Fibroblast of lung (primary cell): ENCODE measurements around the gene ACTL10.

Experiments used
- EZH2 ChIP-seq: IDR thresholded peaks from 2 replicates; pipeline ENCODE4 v1.5.1; 2012; ENCODE audit warnings: low read length, control low read depth, mild to moderate bottlenecking; ENCODE audit errors: missing control alignments
- TF ChIP-seq, protein P1 (sequence below), 2 donors: IDR thresholded peaks in 1 of 2; conservative IDR thresholded peaks in 1 of 2; 1 replicate in 1 of 2; 2 replicates in 1 of 2; pipeline ENCODE4 v1.5.1; 2011 to 2012; ENCODE audit warnings: low read length in 2 of 2, control low read depth in 1 of 2, inconsistent platforms in 1 of 2, low read depth in 1 of 2, mild to moderate bottlenecking in 1 of 2

DNA sequence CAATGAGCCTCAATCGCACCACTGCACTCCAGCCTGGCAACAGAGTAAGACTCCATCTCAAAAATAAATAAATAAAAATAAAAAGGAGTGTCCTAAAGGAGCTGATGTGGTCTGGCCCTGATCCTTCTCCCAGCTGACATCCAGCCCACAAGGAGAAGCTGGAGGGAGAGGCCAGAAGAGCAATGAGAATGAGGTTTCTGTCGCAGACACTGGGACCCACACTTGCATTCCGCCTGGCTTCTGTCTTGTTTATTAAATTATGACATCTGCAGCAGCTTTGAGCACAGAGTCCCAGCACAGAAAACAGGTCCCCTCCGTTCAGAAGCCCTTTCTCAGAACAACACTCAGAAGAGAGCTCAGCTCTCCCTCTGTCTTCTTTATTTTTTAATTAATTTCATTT, 29.7 kb downstream of the ACTL10 start:
- TF ChIP-seq, protein P1, sequence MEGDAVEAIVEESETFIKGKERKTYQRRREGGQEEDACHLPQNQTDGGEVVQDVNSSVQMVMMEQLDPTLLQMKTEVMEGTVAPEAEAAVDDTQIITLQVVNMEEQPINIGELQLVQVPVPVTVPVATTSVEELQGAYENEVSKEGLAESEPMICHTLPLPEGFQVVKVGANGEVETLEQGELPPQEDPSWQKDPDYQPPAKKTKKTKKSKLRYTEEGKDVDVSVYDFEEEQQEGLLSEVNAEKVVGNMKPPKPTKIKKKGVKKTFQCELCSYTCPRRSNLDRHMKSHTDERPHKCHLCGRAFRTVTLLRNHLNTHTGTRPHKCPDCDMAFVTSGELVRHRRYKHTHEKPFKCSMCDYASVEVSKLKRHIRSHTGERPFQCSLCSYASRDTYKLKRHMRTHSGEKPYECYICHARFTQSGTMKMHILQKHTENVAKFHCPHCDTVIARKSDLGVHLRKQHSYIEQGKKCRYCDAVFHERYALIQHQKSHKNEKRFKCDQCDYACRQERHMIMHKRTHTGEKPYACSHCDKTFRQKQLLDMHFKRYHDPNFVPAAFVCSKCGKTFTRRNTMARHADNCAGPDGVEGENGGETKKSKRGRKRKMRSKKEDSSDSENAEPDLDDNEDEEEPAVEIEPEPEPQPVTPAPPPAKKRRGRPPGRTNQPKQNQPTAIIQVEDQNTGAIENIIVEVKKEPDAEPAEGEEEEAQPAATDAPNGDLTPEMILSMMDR (conservative IDR thresholded peaks at IDR 0.05 in 1 of 2, IDR thresholded peaks at IDR 0.05 in 1 of 2; ENCODE audit: low read depth in 1 of 2, low read length in 2 of 2), result no peak
- TF ChIP-seq EZH2, result no peak
